GDM1 (cell line): Measurements from ENCODE around the gene PTPRM.

Experiments
- DNase-seq: peaks from one replicate; lab custom pipeline; 2025; lab: John Stamatoyannopoulos, UW

PTPRM gene

GRCh38 chr18:8175501-8176061 is 608.5 kb downstream of the PTPRM start:
- DNase-seq, result no peak

- DNase-seq, result no peak
Observed at GRCh38 chr18:8176109-8176508, 609.0 kb downstream of the PTPRM start.

- no peak for DNase-seq
Observed at GRCh38 chr18:8176554-8176953, 609.4 kb downstream of the PTPRM start.

GRCh38 chr18:8177330-8178016 is 610.4 kb downstream of the PTPRM start:
- no peak for DNase-seq

GRCh38 chr18:8186413-8186812 is 619.3 kb downstream of the PTPRM start:
- DNase-seq, result no peak

- no peak for DNase-seq
Observed at GRCh38 chr18:8188184-8188583, 621.1 kb downstream of the PTPRM start.

- DNase-seq, result no peak
Observed at GRCh38 chr18:8190980-8191379, 623.9 kb downstream of the PTPRM start.

- DNase-seq, result no peak
Observed at GRCh38 chr18:8194431-8194830, 627.3 kb downstream of the PTPRM start.

GRCh38 chr18:8196238-8196637 is 629.1 kb downstream of the PTPRM start:
- DNase-seq, result no peak

- DNase-seq, result no peak
Observed at GRCh38 chr18:8197499-8197898, 630.4 kb downstream of the PTPRM start.

- no peak for DNase-seq
Observed at GRCh38 chr18:8207996-8208395, 640.9 kb downstream of the PTPRM start.

GRCh38 chr18:8208716-8209115 is 641.6 kb downstream of the PTPRM start:
- DNase-seq, result no peak

GRCh38 chr18:8212896-8213780 is 646.0 kb downstream of the PTPRM start:
- no peak for DNase-seq

- DNase-seq, result no peak
Observed at GRCh38 chr18:8215741-8216140, 648.6 kb downstream of the PTPRM start.

- no peak for DNase-seq
Observed at GRCh38 chr18:8217051-8217564, 650.0 kb downstream of the PTPRM start.

- no peak for DNase-seq
Observed at GRCh38 chr18:8218197-8218596, 651.1 kb downstream of the PTPRM start.

GRCh38 chr18:8221452-8221851 is 654.3 kb downstream of the PTPRM start:
- no peak for DNase-seq

- DNase-seq, result no peak
Observed at GRCh38 chr18:8224576-8224975, 657.5 kb downstream of the PTPRM start.

- DNase-seq, result no peak
Observed at GRCh38 chr18:8229040-8229439, 661.9 kb downstream of the PTPRM start.

- DNase-seq, result no peak
Observed at GRCh38 chr18:8229787-8230186, 662.7 kb downstream of the PTPRM start.

GRCh38 chr18:8231316-8231715 is 664.2 kb downstream of the PTPRM start:
- DNase-seq, result no peak

GRCh38 chr18:8232791-8233190 is 665.7 kb downstream of the PTPRM start:
- DNase-seq, result no peak

- DNase-seq, result no peak
Observed at GRCh38 chr18:8235894-8236293, 668.8 kb downstream of the PTPRM start.
